Right kidney (tissue), 1 donor: ENCODE measurements around the gene GALNS.

Experiments used
- DNase-seq: peaks from one replicate; pipeline ENCODE4 v3.0.0-alpha.2; 2016

GALNS gene

GRCh38 chr16:88856122-88856827, 472 bp downstream of the GALNS start:
- DNase-seq = peak; percentile 45

- DNase-seq = no peak
Observed at GRCh38 chr16:88855736-88856121, 1.0 kb downstream of the GALNS start.

GRCh38 chr16:88855176-88855575, 1.6 kb downstream of the GALNS start:
- no peak for DNase-seq

GRCh38 chr16:88854306-88855111, 2.2 kb downstream of the GALNS start:
- no peak for DNase-seq

- no peak for DNase-seq
Observed at GRCh38 chr16:88853325-88853941, 3.3 kb downstream of the GALNS start.

GRCh38 chr16:88851616-88852015, 5.1 kb downstream of the GALNS start:
- no peak for DNase-seq

- DNase-seq = no peak
Observed at GRCh38 chr16:88850531-88851199, 6.1 kb downstream of the GALNS start.

GRCh38 chr16:88848557-88848956, 8.2 kb downstream of the GALNS start:
- DNase-seq = no peak

GRCh38 chr16:88847654-88848053, 9.1 kb downstream of the GALNS start:
- DNase-seq = no peak

GRCh38 chr16:88846088-88846487, 10.7 kb downstream of the GALNS start:
- no peak for DNase-seq

GRCh38 chr16:88844419-88845036, 12.2 kb downstream of the GALNS start:
- no peak for DNase-seq

- DNase-seq = no peak
Observed at GRCh38 chr16:88843256-88843655, 13.5 kb downstream of the GALNS start.

GRCh38 chr16:88842806-88843205, 13.9 kb downstream of the GALNS start:
- DNase-seq = no peak

GRCh38 chr16:88842308-88842756, 14.4 kb downstream of the GALNS start:
- no peak for DNase-seq

- no peak for DNase-seq
Observed at GRCh38 chr16:88841521-88842307, 15.0 kb downstream of the GALNS start.

- DNase-seq = no peak
Observed at GRCh38 chr16:88840600-88841215, 16.0 kb downstream of the GALNS start.

- no peak for DNase-seq
Observed at GRCh38 chr16:88839745-88840599, 16.8 kb downstream of the GALNS start.

GRCh38 chr16:88839026-88839529, 17.7 kb downstream of the GALNS start:
- no peak for DNase-seq

GRCh38 chr16:88838566-88838965, 18.2 kb downstream of the GALNS start:
- DNase-seq = no peak

GRCh38 chr16:88837806-88838205, 18.9 kb downstream of the GALNS start:
- no peak for DNase-seq
